ENCODE data around the gene CREB1.
"Not testable (repeated sequence)": the region's sequence is repeated elsewhere in the genome, so short reads cannot be mapped to it uniquely, and the experiment has no call there.

The CREB1 gene

DNA sequence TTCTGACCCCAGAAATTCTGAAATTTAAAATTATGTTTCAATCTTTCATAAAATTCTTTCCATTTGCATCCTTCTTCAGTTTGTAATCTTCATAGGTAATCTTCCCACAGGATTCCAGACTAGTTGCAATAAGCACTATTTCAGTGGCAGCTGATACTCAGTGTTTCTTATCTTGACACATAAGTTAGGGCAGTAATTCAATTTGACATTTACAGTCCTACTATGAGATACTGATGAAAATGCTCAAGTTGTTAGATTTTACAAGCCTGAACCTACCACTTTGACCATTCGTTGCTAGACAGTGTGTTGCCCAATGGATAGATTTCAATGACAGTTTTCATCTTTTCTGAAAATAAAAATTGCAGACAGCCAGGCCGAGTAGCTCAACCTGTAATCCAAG lies 85.1 kb downstream of the CREB1 start:
- no peak for DNase-seq

DNA sequence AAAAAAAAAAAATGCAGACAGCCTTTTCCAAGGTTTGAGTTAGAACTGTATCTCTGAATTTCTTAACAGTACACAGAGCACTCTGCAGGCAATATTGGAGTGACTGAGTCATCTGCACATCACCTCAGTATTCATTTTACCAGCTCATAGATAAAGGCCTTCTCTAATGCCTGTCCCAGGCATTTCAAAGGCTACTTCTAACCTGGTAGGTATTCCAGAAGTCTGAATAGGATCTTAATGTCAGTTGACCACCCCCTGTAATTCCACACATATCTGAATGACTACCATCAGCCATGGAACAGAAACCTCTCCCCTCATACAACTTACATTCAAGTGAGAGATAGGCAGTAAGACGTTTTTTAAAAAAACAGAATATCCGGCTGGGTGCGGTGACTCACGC lies 86.4 kb downstream of the CREB1 start:
- no peak for DNase-seq

DNA sequence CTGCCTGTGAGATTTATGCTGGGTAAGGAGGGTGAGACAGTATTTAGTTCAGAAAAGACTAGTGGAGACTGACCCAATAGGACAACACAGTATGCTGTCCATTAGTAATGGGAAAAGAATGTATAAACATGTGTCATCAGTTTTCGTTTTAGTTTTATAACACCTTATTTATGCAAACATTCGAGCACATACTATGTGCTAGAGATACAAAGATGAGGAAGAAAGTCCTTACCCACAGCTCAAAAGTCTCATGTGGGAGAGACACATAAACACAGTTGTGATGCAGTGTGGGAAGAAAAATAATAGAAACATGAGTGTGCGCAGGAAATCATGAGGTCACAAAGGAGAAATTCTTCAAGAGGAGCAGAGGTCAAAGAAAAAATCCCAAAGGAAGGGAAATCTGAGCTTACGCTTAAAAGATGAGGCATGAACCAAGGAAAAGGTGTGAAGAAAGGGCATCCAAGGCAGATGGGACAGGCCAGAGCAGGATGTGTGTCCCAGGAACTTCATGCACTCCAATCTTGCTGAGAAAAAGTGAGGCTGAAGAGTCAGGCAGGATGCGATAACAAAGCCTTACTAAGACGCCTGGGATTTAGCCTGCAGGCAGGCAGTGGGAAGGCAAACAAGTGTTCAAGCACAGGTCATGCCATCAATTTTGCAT lies 87.4 kb downstream of the CREB1 start:
- DNase-seq = no peak

DNA sequence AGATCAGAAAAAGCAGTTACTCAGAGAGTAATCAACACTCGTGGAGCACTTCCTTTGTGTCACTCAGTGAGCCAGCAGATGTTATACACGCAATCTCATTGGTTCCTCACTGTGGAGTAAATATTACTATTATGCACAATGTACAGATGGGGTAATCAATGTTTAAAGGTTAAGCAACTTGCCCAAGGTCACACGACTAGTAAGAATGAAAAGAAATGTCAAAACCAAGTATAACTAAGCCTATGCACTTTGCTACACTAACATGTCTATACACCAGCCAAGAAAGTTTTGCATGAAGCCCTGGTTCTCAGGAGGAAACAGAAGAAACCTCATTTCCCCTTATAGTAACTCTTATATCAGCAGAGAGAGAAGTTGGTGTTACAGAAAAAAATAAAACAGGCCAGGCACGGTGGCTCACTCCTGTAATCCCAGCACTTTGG lies 90.0 kb downstream of the CREB1 start:
- DNase-seq = no peak

DNA sequence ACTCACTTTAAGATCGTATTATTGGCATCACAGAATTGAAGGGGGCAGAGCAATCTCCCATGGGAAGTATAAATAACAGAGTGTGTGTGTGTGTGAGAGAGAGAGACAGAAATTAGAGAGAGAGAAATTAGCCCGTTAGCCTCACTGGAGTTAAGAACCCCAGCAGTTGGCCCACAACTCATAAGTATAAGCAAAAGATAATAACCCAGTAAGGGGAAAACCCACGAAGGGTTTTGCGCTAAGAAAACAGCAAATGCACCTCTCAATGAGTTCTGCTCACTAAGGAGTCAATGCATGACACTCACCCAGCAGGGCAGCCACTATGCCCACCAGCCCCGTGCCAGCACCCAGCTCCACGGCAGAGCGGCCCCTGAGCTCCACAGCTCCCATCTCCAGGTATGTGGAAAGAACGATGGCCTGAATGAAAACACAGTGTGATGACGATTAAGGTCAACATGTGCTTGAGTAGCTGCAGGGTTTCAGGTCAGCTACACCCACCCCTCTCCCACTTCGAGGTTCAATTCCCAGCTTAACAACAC lies 91.8 kb downstream of the CREB1 start:
- no peak for DNase-seq

DNA sequence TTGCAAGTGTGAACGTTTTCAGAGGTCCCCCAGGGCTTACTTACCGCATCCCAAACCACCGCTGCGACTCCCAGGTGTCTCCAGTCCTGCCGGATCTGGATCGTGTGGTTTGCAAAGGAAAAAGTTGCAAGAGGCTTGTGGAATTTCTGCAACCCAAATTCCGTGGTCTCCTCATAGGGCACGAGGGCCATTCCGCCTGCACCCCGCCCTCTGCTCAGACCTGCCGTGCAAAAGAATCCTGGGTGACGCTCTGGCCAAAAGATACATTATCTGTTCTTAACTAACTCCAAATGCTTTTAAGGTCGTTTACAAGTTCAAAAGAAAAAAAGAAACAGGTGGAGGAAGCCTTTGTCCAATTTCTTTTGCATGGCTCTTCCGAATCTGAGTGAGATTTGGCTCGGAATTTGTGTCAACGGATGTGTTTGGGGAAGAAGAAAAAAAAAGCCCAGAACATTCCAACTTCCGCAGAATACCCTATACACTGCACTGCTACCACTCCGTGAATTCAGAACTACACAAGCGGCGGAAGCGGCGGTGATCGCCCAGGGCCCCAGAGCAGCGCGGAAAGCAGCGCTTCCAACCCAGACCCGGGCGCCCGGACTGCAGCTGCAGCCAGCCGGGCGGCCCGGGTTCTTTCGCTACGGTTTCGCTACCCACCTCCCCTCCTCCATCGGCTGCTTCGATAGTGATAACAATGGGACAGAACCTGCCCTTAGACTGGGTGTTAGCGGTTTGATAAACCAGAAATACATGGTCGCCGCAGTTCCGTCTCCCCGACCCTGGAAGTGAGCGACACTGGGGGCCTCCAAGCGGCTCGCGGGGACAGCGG lies 94.6 kb downstream of the CREB1 start:
- peak in 36 of 56 donors; percentile 14 to 81 (median 62) for DNase-seq

DNA sequence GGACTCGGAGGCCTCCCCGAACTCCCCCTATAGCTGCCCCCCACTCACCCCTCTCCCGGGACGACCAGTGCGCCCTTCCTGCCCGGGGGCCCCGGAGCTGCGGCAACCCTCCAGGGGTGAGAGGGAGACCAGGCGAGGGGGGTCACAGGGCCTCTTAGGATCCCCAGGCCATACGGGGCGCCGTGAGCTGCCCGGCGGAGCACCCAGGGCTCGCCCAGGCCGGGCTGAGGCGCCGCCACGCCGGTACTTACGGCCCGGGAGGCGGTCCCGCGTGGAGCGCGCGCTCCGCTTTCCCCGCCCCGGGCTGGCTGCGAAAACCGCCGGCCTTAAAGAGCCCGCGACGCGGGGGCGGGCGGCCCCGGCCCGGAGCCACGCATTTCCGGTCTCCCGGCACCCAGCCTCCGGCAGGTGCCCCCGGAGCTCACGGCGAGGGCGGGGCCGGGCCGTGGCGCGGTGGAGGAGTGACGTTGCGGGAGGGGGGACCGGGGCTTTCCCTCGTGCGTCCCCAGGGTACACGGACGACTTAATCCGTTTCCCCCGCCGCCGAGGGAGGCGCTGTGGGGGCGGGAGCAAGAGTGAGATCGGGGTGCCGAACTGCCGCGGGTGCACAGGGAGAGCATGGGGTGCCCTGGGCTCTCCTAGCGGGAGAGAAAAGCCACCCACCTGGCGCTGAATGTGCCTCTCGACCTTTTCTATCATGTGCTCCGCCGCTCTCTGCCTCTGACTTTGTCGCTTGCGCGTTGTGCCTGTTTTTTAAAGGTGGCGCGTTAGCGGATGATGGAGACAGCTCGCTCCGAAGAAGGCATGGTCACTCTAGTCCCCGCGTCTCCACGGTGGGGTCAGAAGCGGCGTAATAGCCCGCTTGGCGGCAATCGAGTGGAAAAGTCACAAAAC lies 95.5 kb downstream of the CREB1 start, which contains the start of gene METTL21A:
METTL21A (minus strand) TSS at position 381 of the 894 bp plus-strand sequence. CDS start 1,019 bp downstream, outside the sequence.
- DNase-seq = peak in 55 of 56 donors; percentile 41 to 95 (median 82)

DNA sequence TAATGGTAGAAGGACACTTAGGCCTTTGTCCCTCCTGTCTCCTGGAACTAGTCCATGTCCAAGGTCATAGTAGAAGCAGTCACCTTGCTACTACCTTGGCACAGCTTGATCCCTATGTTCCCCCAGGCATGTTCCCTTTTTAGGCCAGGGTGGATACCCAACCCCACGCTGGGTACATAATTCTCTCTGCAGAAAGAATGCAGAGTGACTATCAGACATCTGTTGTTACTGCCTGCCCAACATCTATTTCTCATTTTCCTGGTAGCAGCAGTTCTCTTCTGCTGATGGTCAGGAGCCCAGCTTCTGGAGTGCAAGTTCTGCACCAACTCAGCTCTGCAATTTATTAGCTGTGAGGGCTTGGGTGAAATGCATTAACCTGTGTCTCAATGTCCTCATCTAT lies 99.8 kb downstream of the CREB1 start:
- DNase-seq = no peak

DNA sequence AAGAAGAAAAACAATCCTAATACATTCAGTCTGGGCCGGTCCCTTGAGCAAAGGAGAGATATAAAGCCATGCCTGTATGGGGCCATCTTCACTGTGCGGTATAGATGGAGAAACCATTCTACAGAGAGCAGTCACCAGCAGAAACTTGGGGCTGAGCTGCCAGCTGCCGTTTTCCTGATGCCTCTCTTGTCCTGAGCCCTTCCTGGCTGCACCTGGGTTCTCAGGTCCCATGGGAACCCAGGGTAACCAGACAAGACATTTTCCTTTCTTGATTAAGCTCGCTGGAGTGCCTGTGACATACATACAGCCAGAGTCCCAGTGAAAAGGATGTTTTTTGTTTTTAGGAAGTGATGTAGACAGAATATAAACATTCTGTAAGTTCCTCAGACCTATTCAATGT lies 100.7 kb downstream of the CREB1 start:
- no peak for DNase-seq

DNA sequence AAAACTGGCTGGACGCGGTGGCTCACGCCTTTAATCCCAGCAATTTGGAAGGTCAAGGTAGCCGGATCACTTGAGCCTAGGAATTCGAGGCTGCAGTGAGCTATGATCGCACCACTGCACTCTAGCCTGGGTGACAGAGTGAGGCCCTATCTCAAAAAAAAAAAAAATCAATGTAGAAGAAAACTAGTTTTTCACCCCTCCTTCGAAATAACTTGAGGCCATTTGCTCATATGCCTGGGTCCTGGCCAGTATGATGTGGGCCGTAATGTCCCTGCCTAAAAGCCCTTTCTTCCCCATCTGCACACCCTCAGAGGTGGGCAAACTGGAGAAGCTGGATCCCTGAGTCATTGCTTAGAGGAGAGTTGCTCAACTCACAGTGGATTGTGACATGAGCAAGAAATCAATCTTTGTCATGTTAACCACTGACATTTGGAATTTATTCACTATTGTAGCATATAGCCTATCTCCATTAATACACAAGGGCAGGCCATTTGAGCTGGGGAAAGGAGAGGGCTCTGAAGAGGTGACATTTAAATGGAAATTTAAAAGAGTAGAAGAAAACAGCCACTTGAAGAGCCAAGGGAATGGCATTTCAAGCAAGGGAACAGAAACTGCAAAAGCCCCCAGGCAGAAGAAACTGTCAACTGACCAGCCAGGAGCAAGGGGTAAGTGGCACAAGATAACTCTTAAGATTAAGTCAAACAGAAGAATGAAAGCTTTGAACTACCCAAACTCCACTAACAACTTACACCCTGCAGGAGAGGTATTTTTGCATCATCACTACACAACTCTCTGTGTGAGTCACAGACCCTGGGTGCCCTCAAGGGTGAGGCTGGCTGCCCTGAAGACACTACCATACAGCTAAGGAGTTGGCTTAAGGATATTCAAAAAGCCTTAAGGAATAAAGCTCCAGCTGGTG lies 103.1 kb downstream of the CREB1 start:
- DNase-seq = no peak

DNA sequence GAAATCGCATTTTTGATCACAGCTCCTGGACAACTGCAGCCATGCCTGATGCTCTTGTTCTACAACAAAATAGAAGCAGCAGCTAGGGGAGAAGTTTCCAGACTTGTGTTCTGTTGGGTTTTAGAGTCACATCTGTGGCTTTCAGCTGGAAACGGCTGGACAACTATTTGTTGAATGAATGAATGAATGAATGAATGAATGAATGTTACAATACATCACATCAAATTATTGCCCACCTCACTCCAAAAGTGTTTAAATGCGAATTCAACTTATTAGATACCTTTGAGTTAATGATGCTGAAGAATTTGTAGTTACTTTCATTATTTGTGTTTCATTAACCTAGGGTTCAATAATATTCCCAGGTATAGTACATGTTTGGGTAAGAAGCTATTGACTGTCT lies 103.9 kb downstream of the CREB1 start:
- no peak for DNase-seq

DNA sequence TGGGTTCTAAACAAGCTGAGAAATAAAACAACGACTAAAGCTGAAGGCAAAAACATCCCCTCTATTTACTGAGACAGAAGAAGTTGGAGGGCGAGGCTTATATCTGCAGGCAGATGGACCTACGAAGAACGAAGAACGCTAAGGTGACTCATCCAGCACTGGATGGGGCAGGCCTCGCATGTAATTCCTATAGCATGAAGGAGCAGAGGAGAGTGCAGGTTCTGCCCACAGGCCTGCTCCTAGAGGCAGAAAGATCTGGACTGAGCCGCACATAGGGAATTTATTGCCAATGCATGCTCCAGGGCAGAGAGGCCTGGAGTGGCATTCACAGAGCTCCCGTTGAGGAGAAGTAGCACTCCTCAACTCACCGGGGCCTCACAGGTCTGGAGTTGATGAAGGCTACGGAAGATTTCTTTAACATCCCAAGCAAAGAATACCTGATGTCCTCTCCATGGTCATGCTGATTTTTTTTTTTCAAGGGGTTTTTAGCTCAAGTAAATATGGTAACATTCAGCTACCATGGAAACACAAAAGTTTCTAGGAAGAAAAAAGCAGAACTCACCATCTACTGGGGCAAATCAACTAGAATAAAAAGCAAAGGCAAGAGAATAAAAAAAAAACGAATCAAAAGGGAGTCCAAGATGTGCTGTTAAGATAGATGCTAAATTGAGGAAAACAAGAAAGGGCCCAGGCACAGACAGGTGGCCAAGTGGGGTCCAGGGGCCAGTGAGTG lies 105.9 kb downstream of the CREB1 start:
- DNase-seq = no peak

DNA sequence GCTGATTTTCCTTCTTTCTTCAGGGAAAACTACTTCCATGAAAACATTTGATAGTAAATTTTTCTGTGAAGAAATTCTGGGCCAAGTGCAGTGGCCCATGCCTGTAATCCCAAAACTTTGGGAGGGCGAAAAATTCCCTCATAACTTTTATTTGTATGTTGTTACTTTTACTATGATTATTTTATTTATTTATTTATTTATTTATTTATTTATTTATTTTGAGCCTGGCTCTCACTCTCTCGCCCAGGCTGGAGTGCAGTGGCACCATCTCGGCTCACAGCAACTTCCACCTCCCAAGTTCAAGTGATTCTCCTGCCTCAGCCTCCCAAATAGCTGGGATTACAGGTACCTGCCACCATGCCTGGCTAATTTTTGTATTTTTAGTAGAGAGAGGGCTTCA lies 109.5 kb downstream of the CREB1 start:
- not testable (repeated sequence) for DNase-seq

DNA sequence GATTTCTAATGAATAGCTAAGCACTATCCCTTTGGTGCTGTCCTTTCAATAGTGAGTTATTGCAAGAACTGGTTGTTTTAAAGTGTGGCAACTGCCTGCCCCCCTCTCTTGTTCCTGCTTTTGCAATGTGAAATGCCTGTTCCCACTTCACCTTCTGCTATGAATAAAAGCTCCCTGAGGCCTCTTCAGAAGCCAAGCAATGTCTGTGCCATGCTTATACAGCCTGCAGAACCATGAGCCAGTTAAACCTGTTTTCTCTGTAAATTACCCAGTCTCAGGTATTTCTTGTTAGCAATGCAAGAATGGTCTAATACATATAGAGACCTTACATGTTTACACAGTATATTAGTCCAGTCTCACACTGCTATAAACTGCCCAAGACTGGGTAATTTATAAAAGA lies 110.4 kb downstream of the CREB1 start:
- DNase-seq = no peak

DNA sequence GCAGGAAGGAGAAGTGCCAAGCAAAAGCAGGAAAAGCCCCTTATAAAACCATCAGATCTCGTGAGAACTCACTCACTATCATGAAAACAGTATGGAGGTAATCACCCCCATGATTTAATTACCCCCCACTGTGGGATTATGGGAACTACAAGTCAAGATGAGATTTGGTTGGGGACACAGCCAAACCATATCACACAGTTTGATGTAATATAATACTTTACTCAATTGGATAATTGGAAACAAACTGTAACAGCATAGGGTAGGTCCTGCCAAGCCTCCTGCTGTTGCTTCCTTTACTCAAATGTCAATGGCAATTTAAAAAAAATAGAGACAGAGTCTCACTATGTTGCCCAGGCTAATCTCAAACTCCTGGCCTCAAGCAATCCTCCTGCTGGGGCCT lies 110.9 kb downstream of the CREB1 start:
- no peak for DNase-seq

DNA sequence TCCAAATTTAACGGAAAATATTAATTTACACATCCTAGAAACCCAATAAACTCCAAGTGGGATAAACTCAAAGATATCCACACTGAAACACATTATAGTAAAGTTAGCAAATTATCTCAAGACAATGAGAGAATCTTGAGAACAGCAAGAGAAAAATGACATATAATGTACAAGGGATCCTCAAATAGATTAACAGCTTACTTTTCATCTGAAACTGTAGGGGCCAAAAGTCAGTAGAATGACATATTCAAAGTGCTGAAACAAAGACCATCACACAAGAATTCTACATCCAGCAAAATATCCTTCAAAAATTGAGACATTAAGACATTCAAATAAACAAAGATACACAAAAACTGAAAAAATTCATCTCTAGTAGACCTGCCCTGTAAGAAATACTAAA lies 114.1 kb downstream of the CREB1 start:
- DNase-seq = no peak

DNA sequence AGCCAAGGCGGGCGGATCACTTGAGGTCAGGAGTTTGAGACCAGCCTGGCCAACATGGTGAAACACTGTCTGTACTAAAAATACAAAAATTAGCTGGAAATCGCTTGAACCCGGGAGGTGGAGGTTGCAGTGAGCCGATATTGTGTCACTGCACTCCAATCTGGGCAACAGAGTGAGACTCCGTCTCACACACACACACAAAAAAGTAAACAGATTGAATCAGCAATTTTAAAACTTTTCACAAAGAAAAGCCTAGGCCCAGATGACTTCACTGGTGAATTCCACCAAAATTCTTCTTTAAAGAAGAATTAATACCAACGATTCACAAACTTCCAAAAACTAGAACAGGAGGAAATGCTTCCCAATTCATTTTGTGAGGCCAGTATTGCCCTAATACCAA lies 116.8 kb downstream of the CREB1 start:
- DNase-seq = not testable (repeated sequence)

Data from amygdala (tissue), 56 donors.